Fibroblast of lung (primary cell): ENCODE results near the gene ZNF512. TPM values are rescaled to one million over a fixed set of nuclear protein-coding genes. Genes with fewer than 3 reads are reported as not detected.
"Not testable (repeated sequence)": the region's sequence is repeated elsewhere in the genome, so short reads cannot be mapped to it uniquely, and the experiment has no call there.

Experiments used
- DNase-seq, 2 donors: peaks; one replicate each; pipeline versions ENCODE4 v3.0.0 to v3.0.0-alpha.2; 2010; ENCODE audit warnings: low read depth in 2 of 2
- H2AFZ ChIP-seq: 2 replicates; pipeline ENCODE4 v1.5.1; 2012; ENCODE audit warnings: low read length, control low read depth, inconsistent platforms
- H3K27ac ChIP-seq: 2 replicates; pipeline ENCODE4 v1.5.1; 2011; ENCODE audit warnings: low read length, control low read depth; ENCODE audit not compliant: insufficient read depth
- H3K27me3 ChIP-seq: 2 replicates; pipeline ENCODE4 v1.5.1; 2011; ENCODE audit warnings: mild to moderate bottlenecking, low read length; ENCODE audit not compliant: control insufficient read depth, insufficient read depth
- H3K36me3 ChIP-seq: 2 replicates; pipeline ENCODE4 v1.5.1; 2011; ENCODE audit warnings: low read length; ENCODE audit not compliant: control insufficient read depth, insufficient read depth
- H3K4me1 ChIP-seq: 2 replicates; pipeline ENCODE4 v1.5.1; 2011; ENCODE audit warnings: low read length; ENCODE audit not compliant: control insufficient read depth, insufficient read depth; ENCODE audit errors: extremely low read depth
- H3K4me2 ChIP-seq: 2 replicates; pipeline ENCODE4 v1.5.1; 2011; ENCODE audit warnings: low read length, control low read depth; ENCODE audit not compliant: insufficient read depth; ENCODE audit errors: extremely low read depth
- H3K4me3 ChIP-seq, 4 experiments: fragments of 200-600 bp in 1 of 4; sonication (generic) in 1 of 4; replicated peaks in 1 of 4; 2 replicates each; pipeline ENCODE4 v1.5.1; 2011 to 2016; ENCODE audit warnings: low read length in 4 of 4, low read depth in 3 of 4, mild to moderate bottlenecking in 3 of 4, control low read depth in 2 of 4, inconsistent platforms in 1 of 4, mixed read lengths in 1 of 4; ENCODE audit not compliant: insufficient read depth in 1 of 4; ENCODE audit errors: control extremely low read depth in 1 of 4
- H3K79me2 ChIP-seq: 2 replicates; pipeline ENCODE4 v1.5.1; 2012; ENCODE audit warnings: mild to moderate bottlenecking, low read length, inconsistent platforms; ENCODE audit not compliant: control insufficient read depth, insufficient read depth
- H3K9ac ChIP-seq: 2 replicates; pipeline ENCODE4 v1.5.1; 2011; ENCODE audit warnings: mild to moderate bottlenecking, low read length, control low read depth; ENCODE audit not compliant: insufficient read depth
- H3K9me3 ChIP-seq: 2 replicates; pipeline ENCODE4 v1.5.1; 2012; ENCODE audit warnings: low read depth, low read length; ENCODE audit not compliant: control insufficient read depth, insufficient read depth
- H4K20me1 ChIP-seq: 2 replicates; pipeline ENCODE4 v1.5.1; 2011; ENCODE audit warnings: low read length; ENCODE audit not compliant: control insufficient read depth, insufficient read depth; ENCODE audit errors: extremely low read depth
- EZH2 ChIP-seq: IDR thresholded peaks from 2 replicates; pipeline ENCODE4 v1.5.1; 2012; ENCODE audit warnings: low read length, control low read depth, mild to moderate bottlenecking; ENCODE audit errors: missing control alignments
- polyA plus RNA-seq, 2 donors: library from polyadenylated mRNA; depleted of rRNA in 1 of 2; stranded (reverse) in 1 of 2; unstranded in 1 of 2; fragments of >200 nt; gene quantifications; 2 replicates each; pipeline ENCODE4 v1.2.1, GENCODE V29; 2011 to 2012; ENCODE audit warnings: missing spikeins in 1 of 2
- total RNA-seq: library from RNA; depleted of rRNA; stranded (reverse); fragments of >200 nt; gene quantifications from 2 replicates; pipeline ENCODE4 v1.2.1, GENCODE V29; 2014
- TF ChIP-seq, protein P1 (sequence below), 2 donors: IDR thresholded peaks in 1 of 2; conservative IDR thresholded peaks in 1 of 2; 1 replicate in 1 of 2; 2 replicates in 1 of 2; pipeline ENCODE4 v1.5.1; 2011 to 2012; ENCODE audit warnings: low read length in 2 of 2, control low read depth in 1 of 2, inconsistent platforms in 1 of 2, low read depth in 1 of 2, mild to moderate bottlenecking in 1 of 2

ZNF512 gene
- total and polyA plus RNA-seq, 2 donors (not counting 1 experiment from before 2014, with no cell fraction given) = 23.6 to 36.6 TPM

GRCh38 chr2:27591745-27592144 is 8.9 kb downstream of the ZNF512 start:
- H3K79me2 ChIP-seq = peaks cover 75% of the 10 kb centered on the region
- no peak overlapping the region for H3K9ac ChIP-seq
- H3K27ac ChIP-seq = no peak overlapping the region
- H3K4me3 ChIP-seq = no peak overlapping the region
- no peak for TF ChIP-seq EZH2
- TF ChIP-seq, protein P1, sequence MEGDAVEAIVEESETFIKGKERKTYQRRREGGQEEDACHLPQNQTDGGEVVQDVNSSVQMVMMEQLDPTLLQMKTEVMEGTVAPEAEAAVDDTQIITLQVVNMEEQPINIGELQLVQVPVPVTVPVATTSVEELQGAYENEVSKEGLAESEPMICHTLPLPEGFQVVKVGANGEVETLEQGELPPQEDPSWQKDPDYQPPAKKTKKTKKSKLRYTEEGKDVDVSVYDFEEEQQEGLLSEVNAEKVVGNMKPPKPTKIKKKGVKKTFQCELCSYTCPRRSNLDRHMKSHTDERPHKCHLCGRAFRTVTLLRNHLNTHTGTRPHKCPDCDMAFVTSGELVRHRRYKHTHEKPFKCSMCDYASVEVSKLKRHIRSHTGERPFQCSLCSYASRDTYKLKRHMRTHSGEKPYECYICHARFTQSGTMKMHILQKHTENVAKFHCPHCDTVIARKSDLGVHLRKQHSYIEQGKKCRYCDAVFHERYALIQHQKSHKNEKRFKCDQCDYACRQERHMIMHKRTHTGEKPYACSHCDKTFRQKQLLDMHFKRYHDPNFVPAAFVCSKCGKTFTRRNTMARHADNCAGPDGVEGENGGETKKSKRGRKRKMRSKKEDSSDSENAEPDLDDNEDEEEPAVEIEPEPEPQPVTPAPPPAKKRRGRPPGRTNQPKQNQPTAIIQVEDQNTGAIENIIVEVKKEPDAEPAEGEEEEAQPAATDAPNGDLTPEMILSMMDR (conservative IDR thresholded peaks at IDR 0.05 in 1 of 2, IDR thresholded peaks at IDR 0.05 in 1 of 2; ENCODE audit: low read depth in 1 of 2, low read length in 2 of 2) = no peak
- H3K9me3 ChIP-seq = no peaks in the 10 kb centered on the region
- H3K27me3 ChIP-seq = no peaks in the 10 kb centered on the region
- no peaks in the 10 kb centered on the region for H4K20me1 ChIP-seq
- no peak overlapping the region for H3K4me2 ChIP-seq
- DNase-seq = peak in 1 of 2 donors; percentile 17
- H2AFZ ChIP-seq = no peak overlapping the region
- no peaks in the 10 kb centered on the region for H3K36me3 ChIP-seq
- H3K4me1 ChIP-seq = no peaks in the 10 kb centered on the region

GRCh38 chr2:27593240-27593639 is 10.4 kb downstream of the ZNF512 start:
- no peak overlapping the region for H3K4me2 ChIP-seq
- H2AFZ ChIP-seq = no peak overlapping the region
- no peaks in the 10 kb centered on the region for H3K4me1 ChIP-seq
- H3K27ac ChIP-seq = no peak overlapping the region
- H3K9me3 ChIP-seq = no peaks in the 10 kb centered on the region
- no peaks in the 10 kb centered on the region for H3K36me3 ChIP-seq
- H3K4me3 ChIP-seq = no peak overlapping the region
- TF ChIP-seq, protein P1 (conservative IDR thresholded peaks at IDR 0.05 in 1 of 2, IDR thresholded peaks at IDR 0.05 in 1 of 2; ENCODE audit: low read depth in 1 of 2, low read length in 2 of 2) = no peak
- no peak for TF ChIP-seq EZH2
- peaks cover 70% of the 10 kb centered on the region for H3K79me2 ChIP-seq
- DNase-seq = no peak
- no peak overlapping the region for H3K9ac ChIP-seq
- H3K27me3 ChIP-seq = no peaks in the 10 kb centered on the region
- H4K20me1 ChIP-seq = no peaks in the 10 kb centered on the region

GRCh38 chr2:27594020-27594703 is 11.3 kb downstream of the ZNF512 start:
- H3K79me2 ChIP-seq = peaks cover 63% of the 10 kb centered on the region
- not testable (repeated sequence) for H3K27me3 ChIP-seq, H3K4me3 ChIP-seq, DNase-seq, H3K9me3 ChIP-seq, H3K4me1 ChIP-seq, H3K9ac ChIP-seq, H2AFZ ChIP-seq, H3K4me2 ChIP-seq, H3K27ac ChIP-seq, H4K20me1 ChIP-seq, H3K36me3 ChIP-seq

DNA sequence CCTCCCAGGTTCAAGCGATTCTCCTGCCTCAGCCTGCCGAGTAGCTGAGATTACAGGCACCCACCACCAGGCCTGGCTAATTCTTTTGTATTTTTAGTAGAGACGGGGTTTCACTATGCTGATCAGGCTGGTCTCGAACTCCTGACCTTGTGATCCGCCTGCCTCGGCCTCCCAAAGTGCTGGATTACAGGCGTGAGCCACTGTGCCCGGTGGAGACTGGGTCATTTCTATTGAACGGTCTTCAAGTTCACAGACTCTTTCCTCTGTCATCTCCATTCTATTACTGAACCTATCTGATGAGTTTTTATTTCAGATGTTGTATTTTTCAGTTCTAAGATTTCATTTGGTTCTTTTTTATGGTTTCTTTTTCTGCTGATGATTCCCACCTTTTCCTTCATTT is 12.6 kb downstream of the ZNF512 start:
- peaks cover 50% of the 10 kb centered on the region for H3K79me2 ChIP-seq
- not testable (repeated sequence) for H3K27me3 ChIP-seq, H2AFZ ChIP-seq, H4K20me1 ChIP-seq, H3K9ac ChIP-seq, H3K9me3 ChIP-seq, H3K4me3 ChIP-seq, H3K36me3 ChIP-seq, DNase-seq, H3K27ac ChIP-seq, H3K4me2 ChIP-seq, H3K4me1 ChIP-seq
